CD4-positive, CD25-positive, alpha-beta regulatory T cell (primary cell): Measurements from ENCODE around the gene TMEM44. TPM values are rescaled to one million over a fixed set of nuclear protein-coding genes. Genes with fewer than 3 reads are reported as not detected.
"Not testable (repeated sequence)": the region's sequence is repeated elsewhere in the genome, so short reads cannot be mapped to it uniquely, and the experiment has no call there.

Experiments used
- ATAC-seq, 2 donors: fragments of 150-1000 bp; cut with Tn5 transposase; one replicate each; pipeline ENCODE4 v1.10.0; 2021; ENCODE audit warnings: low read depth in 2 of 2, moderate number of reproducible peaks in 2 of 2, moderate library complexity in 1 of 2
- DNase-seq, 3 donors: peaks; one replicate each; pipeline versions ENCODE4 v3.0.0 to v3.0.0-alpha.2; 2012 to 2022; ENCODE audit warnings: mixed read lengths in 1 of 3
- H3K27ac ChIP-seq: one replicate; pipeline ENCODE4 v1.7.0; 2013; ENCODE audit warnings: mild to moderate bottlenecking, low read length; ENCODE audit not compliant: insufficient read depth, poor library complexity, severe bottlenecking
- H3K27me3 ChIP-seq: one replicate; pipeline ENCODE4 v1.7.0; 2013; ENCODE audit warnings: low read length; ENCODE audit not compliant: control insufficient read depth, insufficient read depth
- H3K36me3 ChIP-seq: one replicate; pipeline ENCODE4 v1.7.0; 2013; ENCODE audit warnings: mild to moderate bottlenecking, low read length, moderate library complexity; ENCODE audit not compliant: control insufficient read depth, insufficient read depth
- H3K4me1 ChIP-seq: 2 replicates; pipeline ENCODE4 v1.7.0; 2013; ENCODE audit warnings: mild to moderate bottlenecking, low read length; ENCODE audit not compliant: insufficient read depth, control insufficient read depth, poor library complexity, severe bottlenecking
- H3K4me3 ChIP-seq: one replicate; pipeline ENCODE4 v1.7.0; 2013; ENCODE audit warnings: low read depth, mild to moderate bottlenecking, low read length, moderate library complexity
- H3K9me3 ChIP-seq, 2 experiments: 1 replicate in 1 of 2; 2 replicates in 1 of 2; pipeline ENCODE4 v1.7.0; 2013; ENCODE audit warnings: low read length in 2 of 2, mild to moderate bottlenecking in 1 of 2, moderate library complexity in 1 of 2; ENCODE audit not compliant: control insufficient read depth in 2 of 2
- H3K27ac Mint-ChIP-seq, 3 donors: one replicate each; pipeline ENCODE4 v1.8.0; 2020 to 2022; ENCODE audit warnings: mild to moderate bottlenecking in 3 of 3, mixed read lengths in 3 of 3, moderate library complexity in 2 of 3
- H3K27me3 Mint-ChIP-seq: one replicate; pipeline ENCODE4 v1.8.0; 2022; ENCODE audit warnings: mild to moderate bottlenecking, mixed read lengths
- H3K36me3 Mint-ChIP-seq: one replicate; pipeline ENCODE4 v1.8.0; 2020; ENCODE audit warnings: mixed read lengths
- H3K4me1 Mint-ChIP-seq, 4 donors: one replicate each; pipeline ENCODE4 v1.8.0; 2020 to 2022; ENCODE audit warnings: mixed read lengths in 4 of 4, mild to moderate bottlenecking in 1 of 4
- H3K4me3 Mint-ChIP-seq, 4 donors: one replicate each; pipeline ENCODE4 v1.8.0; 2020 to 2022; ENCODE audit warnings: mild to moderate bottlenecking in 4 of 4, mixed read lengths in 4 of 4, moderate library complexity in 3 of 4
- H3K9me3 Mint-ChIP-seq, 7 donors: one replicate each; pipeline ENCODE4 v1.8.0; 2020 to 2022; ENCODE audit warnings: mixed read lengths in 7 of 7, mild to moderate bottlenecking in 3 of 7, moderate library complexity in 2 of 7
- polyA plus RNA-seq, 4 donors: library from polyadenylated mRNA; unstranded; fragments of 300-500 nt; fragmentation: Illumina TruSeq; gene quantifications; one replicate each; pipeline ENCODE4 v1.2.3, GENCODE V29; 2021
- total RNA-seq: library from RNA; stranded (reverse); gene quantifications from one replicate; pipeline ENCODE4 v1.2.3, GENCODE V29; 2022

The TMEM44 gene
- total and polyA plus RNA-seq, 5 donors from 2014 or later, result 0.41 to 5.5 (median 0.75) TPM

DNA sequence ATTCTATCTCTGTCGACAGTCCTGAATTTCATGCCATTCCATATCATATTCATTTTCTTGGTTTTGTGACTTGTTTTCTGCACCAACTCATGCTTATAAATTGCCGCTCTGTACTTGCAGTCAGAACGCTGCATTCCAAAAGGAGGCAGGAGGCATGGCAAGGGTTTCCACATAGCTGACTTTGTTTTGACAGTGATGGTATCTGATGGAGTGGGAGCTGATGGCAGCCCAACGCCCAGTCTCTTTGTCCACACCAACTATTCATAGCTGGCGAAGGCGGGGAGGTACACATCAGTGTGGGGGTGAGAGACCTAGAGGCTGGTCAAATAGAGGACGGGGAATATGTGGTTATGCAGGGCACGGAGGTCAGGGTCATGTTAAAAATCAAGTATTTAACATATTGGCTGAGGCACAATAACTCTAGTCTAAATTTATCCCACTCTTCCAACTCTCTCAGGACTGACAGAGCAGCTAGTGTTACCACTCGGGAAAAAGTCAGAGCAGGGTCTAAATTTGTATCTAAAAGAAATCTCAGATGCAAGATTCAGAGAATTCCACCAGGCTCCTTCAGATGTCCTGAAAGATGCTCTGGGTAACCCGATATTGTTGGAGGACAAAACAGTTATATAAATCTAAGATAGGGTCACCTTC lies 78.6 kb downstream of the TMEM44 start:
- Histone ChIP-seq H3K4me1 (peaks cover 4% of the 10 kb centered on the region), H3K4me3 (no peak overlapping the region), H3K27ac (no peak overlapping the region), H3K9me3 (no peaks in the 10 kb centered on the region), H3K36me3 (no peaks in the 10 kb centered on the region), H3K27me3 (no peaks in the 10 kb centered on the region)
- no peak overlapping the region for H3K4me3 Mint-ChIP-seq
- H3K27me3 Mint-ChIP-seq, result peaks cover 4% of the 10 kb centered on the region
- H3K27ac Mint-ChIP-seq, result no peak overlapping the region
- H3K4me1 Mint-ChIP-seq, result peaks cover 4 to 9% (median 7%) of the 10 kb centered on the region in 4 donors
- DNase-seq (no peak), ATAC-seq (no peak)
- H3K36me3 Mint-ChIP-seq, result no peaks in the 10 kb centered on the region
- H3K9me3 Mint-ChIP-seq, result peaks cover 0 to 3% (median 0%) of the 10 kb centered on the region in 7 donors

DNA sequence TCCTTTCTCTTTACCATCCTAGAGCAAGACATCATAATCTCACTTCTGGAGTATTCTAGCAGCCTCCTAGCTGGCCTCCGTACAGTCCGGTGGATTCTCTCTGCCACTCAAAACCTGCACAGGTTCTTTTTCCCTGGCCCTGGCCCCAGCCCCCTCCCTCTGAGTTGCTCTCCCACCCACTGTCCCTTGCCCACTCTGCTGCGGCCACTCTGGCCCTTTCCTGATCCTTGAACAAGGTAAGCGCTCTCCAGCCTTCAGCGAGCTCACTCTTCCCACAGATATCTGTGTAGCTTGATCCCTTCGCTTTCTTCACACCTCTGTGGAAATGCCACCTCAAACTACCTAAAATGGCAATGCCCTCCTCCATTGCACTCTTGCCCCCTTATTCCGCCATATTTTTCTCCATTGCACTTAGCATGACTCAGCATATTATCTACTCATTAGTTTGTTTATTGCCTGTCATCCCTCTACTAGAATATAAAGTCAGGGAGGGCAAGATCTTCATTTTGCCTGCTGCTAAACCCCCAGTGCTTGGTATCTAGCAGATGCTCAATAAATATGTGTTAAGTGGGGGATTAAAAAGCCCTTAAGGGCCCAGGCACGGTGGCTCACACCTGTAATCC lies 80.8 kb downstream of the TMEM44 start:
- Histone ChIP-seq H3K4me1 (peaks cover 4% of the 10 kb centered on the region), H3K27me3 (no peaks in the 10 kb centered on the region), H3K36me3 (no peaks in the 10 kb centered on the region), H3K27ac (no peak overlapping the region), H3K9me3 (no peaks in the 10 kb centered on the region), H3K4me3 (no peak overlapping the region)
- ATAC-seq, result no peak
- H3K4me3 Mint-ChIP-seq, result no peak overlapping the region
- H3K36me3 Mint-ChIP-seq, result no peaks in the 10 kb centered on the region
- DNase-seq, result no peak
- peaks cover 4 to 9% (median 7%) of the 10 kb centered on the region in 4 donors for H3K4me1 Mint-ChIP-seq
- H3K27ac Mint-ChIP-seq, result no peak overlapping the region
- peaks cover 0 to 3% (median 0%) of the 10 kb centered on the region in 7 donors for H3K9me3 Mint-ChIP-seq
- peaks cover 4% of the 10 kb centered on the region for H3K27me3 Mint-ChIP-seq

DNA sequence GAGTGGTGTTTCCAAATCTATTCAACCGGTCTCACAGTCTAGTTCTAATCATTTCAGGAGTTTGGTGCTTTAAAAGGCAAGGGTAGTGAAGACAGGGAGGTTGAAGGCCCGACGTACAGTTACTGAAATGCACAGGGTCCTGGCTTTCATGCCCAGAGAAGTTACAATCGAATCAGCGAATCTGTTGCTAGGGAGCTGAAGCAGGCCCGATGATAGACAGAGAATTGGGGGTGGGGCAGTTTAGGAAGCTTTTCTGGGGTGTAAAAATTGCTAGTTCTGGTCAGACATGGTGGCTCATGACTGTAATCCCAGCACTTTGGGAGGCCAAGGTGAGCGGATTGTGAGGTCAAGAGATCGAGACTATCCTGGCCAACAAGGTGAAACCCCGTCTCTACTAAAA lies 83.4 kb downstream of the TMEM44 start:
- H3K36me3 ChIP-seq, result no peaks in the 10 kb centered on the region
- ATAC-seq (no peak), DNase-seq (no peak)
- no peaks in the 10 kb centered on the region for H3K9me3 ChIP-seq
- no peaks in the 10 kb centered on the region for H3K27me3 ChIP-seq
- H3K4me3 ChIP-seq, result no peak overlapping the region
- no peaks in the 10 kb centered on the region for H3K4me1 Mint-ChIP-seq
- peaks cover 0 to 7% (median 0%) of the 10 kb centered on the region in 7 donors for H3K9me3 Mint-ChIP-seq
- no peaks in the 10 kb centered on the region for H3K4me1 ChIP-seq
- no peak overlapping the region for H3K4me3 Mint-ChIP-seq
- no peak overlapping the region for H3K27ac Mint-ChIP-seq
- H3K27ac ChIP-seq, result no peak overlapping the region
- peaks cover 4% of the 10 kb centered on the region for H3K27me3 Mint-ChIP-seq
- peaks cover 4% of the 10 kb centered on the region for H3K36me3 Mint-ChIP-seq

DNA sequence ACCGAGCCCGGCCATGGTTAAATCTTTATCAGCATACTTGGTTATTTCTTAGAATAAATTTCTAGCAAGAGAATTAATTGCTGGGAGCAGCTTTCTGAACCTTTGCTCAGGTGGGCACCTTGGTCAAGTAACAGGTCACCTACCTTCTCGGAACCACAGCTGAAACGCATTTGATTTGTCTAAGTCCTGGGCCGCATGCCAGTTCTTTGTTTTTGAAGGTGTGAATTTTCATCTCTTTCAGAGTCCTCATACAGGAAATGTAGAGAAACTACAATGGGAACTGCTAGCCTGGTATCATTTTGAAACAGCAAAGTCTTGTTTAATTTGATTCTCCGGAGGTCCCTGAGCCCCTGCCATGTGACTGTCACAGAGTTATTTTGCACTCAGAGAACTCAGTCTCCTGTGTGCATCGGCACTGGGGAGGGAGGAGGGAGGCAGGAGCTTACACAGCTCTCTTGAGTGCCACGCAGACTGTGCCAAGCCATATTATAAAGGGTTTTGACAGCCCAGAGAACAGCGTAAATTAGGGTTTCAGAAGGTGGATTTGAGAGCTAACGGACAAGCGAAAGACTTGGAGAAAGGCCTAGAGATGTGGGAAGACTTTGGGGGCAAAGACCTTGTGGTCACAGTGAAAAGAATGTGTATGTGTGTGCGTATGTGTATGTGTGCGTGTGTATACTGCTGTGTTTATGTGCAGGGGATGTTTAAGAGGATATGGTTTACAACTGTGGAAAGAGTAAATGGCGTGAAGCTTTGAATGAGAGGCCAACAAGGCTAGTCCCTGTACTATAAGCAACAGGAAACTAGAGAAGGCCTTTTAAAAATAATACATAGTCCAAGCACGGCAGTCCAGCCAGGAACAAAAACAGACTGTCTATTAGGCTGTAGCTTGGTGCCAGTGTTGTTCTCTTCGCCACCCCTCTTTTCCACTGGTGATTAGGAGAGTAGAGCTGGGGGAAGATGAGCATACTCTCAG lies 84.6 kb downstream of the TMEM44 start:
- Mint-ChIP-seq H3K36me3 (peaks cover 4% of the 10 kb centered on the region), H3K9me3 (peaks cover 0 to 7% (median 0%) of the 10 kb centered on the region in 7 donors), H3K4me1 (peaks cover 0 to 1% (median 0%) of the 10 kb centered on the region in 4 donors), H3K27me3 (peaks cover 4% of the 10 kb centered on the region), H3K27ac (no peak overlapping the region), H3K4me3 (no peak overlapping the region)
- no peak overlapping the region for H3K27ac ChIP-seq
- no peak for ATAC-seq
- H3K4me1 ChIP-seq, result no peaks in the 10 kb centered on the region
- H3K27me3 ChIP-seq, result no peaks in the 10 kb centered on the region
- no peak overlapping the region for H3K4me3 ChIP-seq
- DNase-seq, result no peak
- H3K9me3 ChIP-seq, result no peaks in the 10 kb centered on the region
- H3K36me3 ChIP-seq, result no peaks in the 10 kb centered on the region

DNA sequence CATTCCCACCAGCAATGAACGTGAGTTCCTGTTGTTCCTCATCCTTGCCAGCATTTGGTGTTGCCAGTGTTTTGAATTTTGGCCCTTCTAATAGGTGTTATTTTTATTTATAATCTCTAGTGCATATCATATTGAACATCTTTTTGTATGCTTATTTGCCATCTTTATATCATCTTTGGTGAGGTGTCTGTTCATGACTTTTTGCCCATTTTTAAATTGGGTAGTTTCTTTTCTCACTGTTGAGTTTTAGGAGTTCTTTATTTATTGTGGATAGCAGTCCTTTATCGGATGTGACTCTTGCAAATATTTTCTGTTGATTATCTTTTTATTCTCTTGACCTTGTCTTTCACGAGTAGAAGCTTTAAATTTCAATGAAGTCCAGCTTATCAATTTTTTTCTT lies 86.2 kb downstream of the TMEM44 start:
- Mint-ChIP-seq H3K27ac (no peak overlapping the region), H3K4me1 (peaks cover 0 to 2% (median 0%) of the 10 kb centered on the region in 4 donors), H3K9me3 (peaks cover 0 to 7% (median 0%) of the 10 kb centered on the region in 7 donors), H3K4me3 (no peak overlapping the region), H3K36me3 (peaks cover 4% of the 10 kb centered on the region), H3K27me3 (peaks cover 4% of the 10 kb centered on the region)
- no peaks in the 10 kb centered on the region for H3K4me1 ChIP-seq
- DNase-seq (no peak), ATAC-seq (no peak)
- H3K27ac ChIP-seq, result no peak overlapping the region
- no peaks in the 10 kb centered on the region for H3K36me3 ChIP-seq
- H3K9me3 ChIP-seq, result no peaks in the 10 kb centered on the region
- no peaks in the 10 kb centered on the region for H3K27me3 ChIP-seq
- H3K4me3 ChIP-seq, result no peak overlapping the region

DNA sequence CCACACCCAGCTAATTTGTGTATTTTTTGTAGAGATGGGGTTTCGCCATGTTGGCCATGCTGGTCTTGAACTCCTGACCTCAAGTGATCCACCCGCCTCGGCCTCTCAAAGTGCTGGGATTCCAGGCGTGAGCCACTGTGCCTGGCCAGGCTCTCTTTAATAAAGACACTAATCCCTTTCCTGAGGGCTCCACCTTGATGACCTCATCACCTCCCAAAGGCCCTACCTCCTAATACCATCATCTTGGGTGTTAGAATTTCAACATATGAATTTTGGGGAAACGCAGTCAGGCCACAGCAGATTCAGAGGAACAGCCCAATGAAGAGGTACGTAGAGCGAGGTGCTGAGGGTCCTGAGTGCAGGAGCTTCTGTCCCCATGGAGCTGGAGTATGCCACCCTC lies 87.7 kb downstream of the TMEM44 start:
- not testable (repeated sequence) for H3K27ac Mint-ChIP-seq, H3K27me3 ChIP-seq, H3K9me3 Mint-ChIP-seq, DNase-seq, H3K4me3 ChIP-seq, H3K27ac ChIP-seq, ATAC-seq, H3K4me3 Mint-ChIP-seq, H3K36me3 ChIP-seq, H3K4me1 ChIP-seq, H3K36me3 Mint-ChIP-seq, H3K4me1 Mint-ChIP-seq, H3K27me3 Mint-ChIP-seq, H3K9me3 ChIP-seq

DNA sequence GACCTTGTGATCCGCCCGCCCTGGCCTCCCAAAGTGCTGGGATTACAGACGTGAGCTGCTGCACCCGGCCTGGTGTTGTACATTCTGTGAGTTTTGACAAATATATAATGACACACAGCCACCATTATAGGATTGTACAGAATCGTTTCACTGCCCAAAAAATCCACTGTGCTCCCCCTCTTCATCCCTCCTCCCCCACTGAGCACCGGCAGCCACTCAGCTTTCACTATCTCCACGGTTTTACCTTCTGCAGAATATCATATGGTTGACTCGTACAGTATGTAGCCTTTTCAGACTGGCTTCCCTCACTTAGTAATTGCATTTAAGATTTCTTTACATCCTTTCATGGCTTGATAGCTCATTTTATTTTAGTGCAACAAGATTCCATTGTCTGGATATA lies 89.7 kb downstream of the TMEM44 start:
- no peak overlapping the region for H3K27ac Mint-ChIP-seq
- no peaks in the 10 kb centered on the region for H3K27me3 Mint-ChIP-seq
- H3K4me1 Mint-ChIP-seq, result peaks cover 0 to 6% (median under 1%) of the 10 kb centered on the region in 4 donors
- peaks cover 0 to 7% (median 0%) of the 10 kb centered on the region in 7 donors for H3K9me3 Mint-ChIP-seq
- no peak overlapping the region for H3K27ac ChIP-seq
- peaks cover 4% of the 10 kb centered on the region for H3K36me3 Mint-ChIP-seq
- no peak overlapping the region for H3K4me3 ChIP-seq
- DNase-seq, result no peak
- no peaks in the 10 kb centered on the region for H3K27me3 ChIP-seq
- no peaks in the 10 kb centered on the region for H3K9me3 ChIP-seq
- H3K4me3 Mint-ChIP-seq, result no peak overlapping the region
- ATAC-seq, result no peak
- no peaks in the 10 kb centered on the region for H3K4me1 ChIP-seq
- H3K36me3 ChIP-seq, result no peaks in the 10 kb centered on the region
